ENCODE data around the gene COIL. TPM values are rescaled to one million over a fixed set of nuclear protein-coding genes. Genes with fewer than 3 reads are reported as not detected.
A peak's percentile ranks its signal among the peaks of the same experiment; 100 is the strongest.

The COIL gene
- total RNA-seq, 1 experiment from 2014 or later = 17.8 TPM

GRCh38 chr17:56909742-56910508 is 50.9 kb downstream of the COIL start:
- DNase-seq (ENCODE audit: low read depth) = no peak

DNA sequence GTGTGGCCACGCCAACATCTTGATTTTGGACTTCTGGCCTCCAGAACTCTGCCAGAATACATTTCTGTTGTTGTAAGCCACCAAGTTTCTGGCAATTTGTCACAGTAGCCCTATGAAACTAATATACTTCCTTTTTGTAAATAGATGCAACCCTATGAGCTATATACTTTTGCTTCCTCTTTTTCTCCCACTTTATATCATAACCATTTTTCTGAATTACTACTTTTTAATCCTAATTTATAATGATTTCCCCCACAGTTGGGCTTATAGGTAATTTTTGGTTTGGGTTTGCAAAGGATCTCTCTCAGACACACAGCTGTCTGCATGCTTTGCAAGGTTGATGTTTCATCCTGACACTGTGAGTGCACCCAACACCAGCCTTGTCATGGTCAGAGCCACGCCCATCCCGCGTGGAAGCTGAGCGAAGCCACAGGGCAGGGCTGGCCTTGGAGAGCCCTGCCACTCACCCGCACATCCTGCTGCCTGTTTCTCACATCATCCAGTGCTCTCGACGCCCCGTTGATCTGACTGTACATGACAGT is 52.8 kb downstream of the COIL start:
- DNase-seq (ENCODE audit: low read depth) = peak; percentile 41

DNA sequence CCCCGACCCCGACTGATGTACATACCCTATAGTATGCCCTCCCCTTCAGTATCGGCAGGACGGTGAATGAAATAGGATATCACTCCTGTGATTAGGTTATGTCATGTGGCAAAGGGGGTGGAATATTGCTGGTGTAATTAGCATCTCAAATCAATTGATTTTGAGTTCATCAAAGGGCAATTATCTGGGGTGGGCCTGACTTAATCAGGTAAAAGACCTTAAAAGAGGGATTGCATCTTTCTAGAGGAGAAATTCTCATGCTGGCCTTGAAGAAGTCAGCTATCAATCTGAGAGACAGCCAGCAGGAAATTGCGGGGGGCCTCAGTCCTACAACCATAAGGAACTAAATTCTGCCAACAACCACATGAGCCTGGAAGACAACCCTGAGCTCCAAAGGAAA is 57.3 kb downstream of the COIL start:
- DNase-seq (ENCODE audit: low read depth) = no peak

GRCh38 chr17:56902348-56902747 is 58.5 kb downstream of the COIL start:
- peak; percentile 86 for DNase-seq (ENCODE audit: low read depth)

DNA sequence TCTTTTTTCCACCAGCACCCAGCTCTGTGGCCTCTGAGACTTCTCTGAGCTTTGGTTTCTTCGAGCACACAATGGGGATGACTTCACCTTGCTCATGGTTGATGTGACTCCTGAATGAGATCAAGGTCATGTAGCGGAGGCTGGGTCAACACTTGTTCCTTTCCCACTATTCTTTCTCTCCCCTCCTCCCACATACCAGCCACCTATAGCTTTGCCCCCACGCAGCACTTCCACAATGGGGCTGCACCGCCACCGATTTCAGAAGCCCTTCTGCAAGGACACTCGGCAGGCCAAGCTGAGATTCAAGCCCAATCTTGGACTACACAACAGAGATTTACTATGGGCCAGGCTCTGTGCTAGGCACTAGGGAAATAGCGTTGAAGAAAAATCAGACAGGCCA is 61.4 kb downstream of the COIL start:
- DNase-seq (ENCODE audit: low read depth) = no peak

DNA sequence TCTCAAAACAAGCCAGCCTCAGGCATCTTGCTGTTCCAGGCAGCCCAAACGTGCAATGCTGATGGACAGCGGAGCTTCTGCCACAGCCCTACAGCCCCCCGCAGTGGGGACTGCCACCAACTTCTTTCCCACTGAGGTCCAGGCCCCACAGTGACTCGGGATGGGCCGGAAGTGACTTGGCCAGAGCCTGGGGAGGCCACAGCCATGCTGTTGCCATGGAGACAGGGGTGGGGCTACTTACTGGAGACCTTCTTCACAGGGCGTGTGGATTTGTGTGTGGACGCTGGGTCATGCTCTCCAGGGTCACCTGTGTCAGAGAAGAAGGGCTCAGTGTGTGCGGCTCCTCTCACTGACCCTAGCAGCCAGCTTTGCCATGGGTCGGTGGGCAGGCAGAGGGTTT is 62.0 kb downstream of the COIL start:
- DNase-seq (ENCODE audit: low read depth) = no peak

DNA sequence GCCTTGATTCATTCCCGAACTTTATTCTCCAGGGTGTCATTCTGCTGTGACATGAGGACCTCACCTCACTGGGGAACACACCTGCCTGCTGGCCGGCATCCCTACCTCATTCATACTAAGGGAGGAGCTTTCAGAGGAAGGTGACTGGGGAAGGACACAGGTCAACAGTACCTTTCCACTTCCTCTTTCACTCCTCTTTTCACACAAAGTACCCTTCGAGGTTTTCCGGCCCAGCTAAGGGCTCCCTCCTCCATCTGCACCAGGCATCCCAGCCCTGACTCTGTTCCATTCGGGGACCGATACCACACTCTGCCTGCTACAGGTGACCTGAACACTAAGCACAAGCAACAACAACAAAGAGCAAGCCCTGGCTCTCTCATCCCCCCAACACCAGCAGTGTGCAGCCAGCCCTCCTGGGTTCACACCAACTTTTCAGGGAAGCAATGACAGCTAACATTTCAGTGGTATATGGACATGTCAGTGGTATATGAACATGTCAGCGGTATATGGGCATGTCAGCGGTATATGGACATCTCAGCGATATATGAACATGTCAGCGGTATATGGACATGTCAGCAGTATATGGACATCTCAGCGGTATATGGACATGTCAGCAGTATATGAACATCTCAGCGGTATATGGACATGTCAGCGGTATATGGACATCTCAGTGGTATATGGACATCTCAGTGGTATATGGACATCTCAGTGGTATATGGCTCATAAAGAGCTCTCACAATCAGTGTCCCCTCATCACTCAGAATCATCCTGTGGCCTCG is 63.0 kb downstream of the COIL start:
- no peak for DNase-seq (ENCODE audit: low read depth)

GRCh38 chr17:56896968-56897359 is 63.9 kb downstream of the COIL start:
- DNase-seq (ENCODE audit: low read depth) = no peak

- no peak for DNase-seq (ENCODE audit: low read depth)
Measured at GRCh38 chr17:56896217-56896967, 64.5 kb downstream of the COIL start.

- no peak for DNase-seq (ENCODE audit: low read depth)
Measured at GRCh38 chr17:56894859-56895455, 65.9 kb downstream of the COIL start.

- DNase-seq (ENCODE audit: low read depth) = no peak
Measured at GRCh38 chr17:56893503-56893902, 67.3 kb downstream of the COIL start.

DNA sequence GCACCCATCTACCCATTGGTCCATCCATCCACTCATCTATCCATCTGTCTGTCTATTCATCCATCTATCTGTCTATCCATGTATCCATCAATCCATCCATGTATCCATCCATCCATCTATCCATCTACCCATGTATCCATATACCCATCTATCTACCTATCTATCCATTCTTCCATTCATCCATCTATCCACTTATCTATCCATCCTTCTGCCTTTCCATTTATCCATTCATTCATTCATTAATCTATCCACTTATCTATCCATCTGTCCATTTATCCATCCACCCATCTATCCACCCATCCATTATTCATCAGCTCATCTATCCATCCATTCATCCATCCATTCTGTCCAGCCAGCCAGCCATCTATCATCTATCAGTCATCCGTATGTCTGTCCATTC is 68.5 kb downstream of the COIL start:
- no peak for DNase-seq (ENCODE audit: low read depth)

DNA sequence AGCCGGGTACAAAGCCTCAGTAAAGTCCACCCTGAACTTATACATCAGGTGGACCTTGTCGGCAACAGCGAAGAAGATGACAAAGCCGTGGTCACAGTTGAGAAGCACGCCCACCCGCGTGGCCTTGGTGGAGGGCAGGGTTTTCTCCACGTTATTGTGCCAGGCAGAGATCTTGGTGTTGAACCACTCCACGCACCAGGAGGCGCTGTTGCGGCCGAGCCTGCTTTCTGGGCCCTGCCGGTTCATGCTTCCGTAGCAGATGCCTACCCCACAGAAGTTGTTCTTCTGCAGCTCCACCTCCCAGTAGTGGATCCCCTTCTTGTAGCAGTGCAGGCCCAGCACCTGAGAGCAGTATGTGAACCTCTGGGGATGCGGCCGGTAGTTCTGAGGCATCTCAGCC is 69.1 kb downstream of the COIL start:
- no peak for DNase-seq (ENCODE audit: low read depth)

DNA sequence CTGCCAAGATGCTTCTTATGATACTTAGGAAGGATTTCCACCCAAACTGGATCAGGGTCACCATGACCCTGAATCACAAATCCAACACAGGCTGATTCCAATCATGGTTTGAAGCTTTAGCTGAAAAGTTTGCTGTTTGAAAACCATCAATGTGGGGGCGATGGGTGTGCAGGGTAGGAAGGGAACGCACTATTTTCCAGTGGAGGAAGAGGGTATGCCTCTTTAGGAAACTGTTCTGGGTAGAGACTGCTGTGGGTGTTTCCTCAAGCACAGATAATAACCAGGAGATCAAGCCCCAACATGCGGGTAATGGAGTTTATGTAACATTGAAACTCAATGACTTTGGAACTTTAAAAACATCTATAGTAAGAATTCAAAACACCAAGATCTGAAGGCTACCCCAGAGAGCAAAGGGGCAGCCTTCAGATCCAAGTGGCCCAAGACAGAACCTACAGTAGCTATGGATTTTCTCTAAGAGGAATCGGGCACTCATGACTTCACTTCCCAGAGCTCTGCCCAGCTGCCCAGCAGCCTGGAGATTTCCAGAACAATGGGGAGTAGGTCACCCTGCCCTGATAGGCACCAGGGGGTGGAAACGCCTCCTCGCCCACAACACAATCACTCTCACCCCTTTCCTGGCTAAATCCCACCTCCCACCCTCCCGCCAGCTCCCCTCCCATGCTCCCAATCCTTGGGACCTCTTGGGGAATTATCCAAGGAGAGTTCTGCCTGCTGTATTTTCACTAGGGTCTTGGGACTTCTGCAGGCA is 69.8 kb downstream of the COIL start:
- no peak for DNase-seq (ENCODE audit: low read depth)

GRCh38 chr17:56890390-56890789 is 70.5 kb downstream of the COIL start:
- no peak for DNase-seq (ENCODE audit: low read depth)

Other genes with a start within 250 kb of the COIL start
- gene C17orf67, start 127.1 kb downstream of the COIL start, total RNA-seq (2014; rRNA removed; shearing (Covaris generic)) = 0.32 TPM in 1 of 2 replicates, not detected in the other
- gene DGKE, start 126.9 kb downstream of the COIL start, total RNA-seq (2014; rRNA removed; shearing (Covaris generic)) = 0.25 and 0.81 TPM in 2 replicates
- gene TRIM25, start 47.0 kb downstream of the COIL start, total RNA-seq (2014; rRNA removed; shearing (Covaris generic)) = 19.9 and 36.4 TPM in 2 replicates
- 95.9 and 99.5 TPM in 2 replicates for gene SCPEP1, start 17.1 kb upstream of the COIL start, total RNA-seq (2014; rRNA removed; shearing (Covaris generic))
- 6.9 and 21.4 TPM in 2 replicates for gene AKAP1, start 124.2 kb upstream of the COIL start, total RNA-seq (2014; rRNA removed; shearing (Covaris generic))